ENCODE results near the gene ZNF883.

ZNF883 gene

DNA sequence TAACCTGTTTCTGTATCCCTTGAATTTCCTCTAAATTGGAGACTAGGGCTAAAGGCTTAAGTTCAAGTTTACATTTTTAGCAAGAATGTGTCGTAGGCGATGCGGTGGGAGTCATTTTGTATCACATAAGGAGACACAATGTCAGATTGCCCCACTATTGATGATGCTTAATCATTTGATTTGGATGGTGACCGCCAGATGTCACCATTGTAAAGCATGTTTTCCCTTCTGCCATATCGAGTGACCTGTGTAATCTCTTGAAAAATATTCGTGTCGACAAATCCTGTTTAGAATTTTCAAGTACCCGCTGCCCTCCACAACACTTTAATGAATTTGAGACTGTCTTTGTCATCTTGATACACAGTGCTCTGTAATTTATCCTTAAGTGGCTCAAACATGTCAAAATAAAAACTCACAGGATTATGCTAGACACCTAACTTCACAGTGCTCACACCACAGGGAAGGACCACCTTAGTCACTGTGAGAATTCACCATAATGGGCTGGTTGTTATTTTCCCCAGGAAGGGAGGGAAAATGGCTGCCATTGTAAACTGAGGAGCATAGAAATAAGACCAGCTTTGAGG lies 86.8 kb downstream of the ZNF883 start:
- DNase-seq (ENCODE audit: low spot score) = peak; percentile 69
- POLR2A ChIA-PET (ENCODE audit: low non-redundant PET) = no interaction called here
- TF ChIP-seq, protein P1, sequence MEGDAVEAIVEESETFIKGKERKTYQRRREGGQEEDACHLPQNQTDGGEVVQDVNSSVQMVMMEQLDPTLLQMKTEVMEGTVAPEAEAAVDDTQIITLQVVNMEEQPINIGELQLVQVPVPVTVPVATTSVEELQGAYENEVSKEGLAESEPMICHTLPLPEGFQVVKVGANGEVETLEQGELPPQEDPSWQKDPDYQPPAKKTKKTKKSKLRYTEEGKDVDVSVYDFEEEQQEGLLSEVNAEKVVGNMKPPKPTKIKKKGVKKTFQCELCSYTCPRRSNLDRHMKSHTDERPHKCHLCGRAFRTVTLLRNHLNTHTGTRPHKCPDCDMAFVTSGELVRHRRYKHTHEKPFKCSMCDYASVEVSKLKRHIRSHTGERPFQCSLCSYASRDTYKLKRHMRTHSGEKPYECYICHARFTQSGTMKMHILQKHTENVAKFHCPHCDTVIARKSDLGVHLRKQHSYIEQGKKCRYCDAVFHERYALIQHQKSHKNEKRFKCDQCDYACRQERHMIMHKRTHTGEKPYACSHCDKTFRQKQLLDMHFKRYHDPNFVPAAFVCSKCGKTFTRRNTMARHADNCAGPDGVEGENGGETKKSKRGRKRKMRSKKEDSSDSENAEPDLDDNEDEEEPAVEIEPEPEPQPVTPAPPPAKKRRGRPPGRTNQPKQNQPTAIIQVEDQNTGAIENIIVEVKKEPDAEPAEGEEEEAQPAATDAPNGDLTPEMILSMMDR (conservative IDR thresholded peaks at IDR 0.05; ENCODE audit: low read depth) = peak; percentile 70
- H3K27ac ChIP-seq = no peak overlapping the region
- CTCF ChIA-PET = interaction anchor here (0.7 to 1.0 kb wide), 5 partner anchors 13 to 187 kb away, joined by 3 to 5 read pairs (median 3); no protein-coding TSS in a partner anchor

DNA sequence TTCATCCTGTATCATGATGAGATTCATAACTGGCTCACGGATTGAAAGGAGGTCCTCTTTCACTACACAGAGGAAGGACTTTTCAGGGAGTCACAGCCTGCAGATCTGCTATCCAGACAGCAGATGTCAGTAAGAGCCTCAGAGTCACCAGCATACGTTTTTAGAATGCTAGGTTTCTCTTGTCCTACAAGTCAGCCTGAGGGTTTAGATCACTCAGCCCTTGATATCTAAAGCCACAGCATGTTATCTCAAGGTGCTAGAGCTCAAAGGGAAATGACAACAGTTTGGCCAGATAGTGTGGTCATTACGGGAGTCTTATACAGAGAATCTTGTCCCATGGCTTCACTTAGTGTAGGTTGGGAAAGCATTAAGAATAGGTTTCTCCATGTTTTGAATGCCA lies 90.4 kb downstream of the ZNF883 start:
- peak; percentile 29 for DNase-seq (ENCODE audit: low spot score)
- TF ChIP-seq, protein P1 (conservative IDR thresholded peaks at IDR 0.05; ENCODE audit: low read depth) = peak; percentile 45
- no peak overlapping the region for H3K27ac ChIP-seq
- POLR2A ChIA-PET (ENCODE audit: low non-redundant PET) = no interaction called here
- CTCF ChIA-PET = interaction anchor here (3.3 kb wide), 1 partner anchor 191 kb away, joined by 18 read pairs; no protein-coding TSS in a partner anchor

DNA sequence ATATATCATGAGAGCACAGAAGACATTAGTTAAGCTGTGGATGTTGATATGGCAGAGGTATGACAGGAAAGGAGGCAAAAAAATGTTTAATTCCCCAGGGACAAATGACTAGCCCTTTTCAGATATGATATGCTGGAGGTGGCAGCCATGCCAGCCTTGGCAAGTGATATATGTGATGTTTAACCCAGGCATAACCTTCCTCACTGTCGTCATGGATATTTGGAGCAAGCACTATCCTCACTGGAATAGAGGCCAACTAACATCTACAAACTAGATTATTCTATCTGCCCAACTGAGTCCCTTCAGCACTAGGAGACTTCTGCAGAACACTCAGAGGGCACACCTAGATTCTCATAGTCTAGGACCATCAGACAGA lies 94.0 kb downstream of the ZNF883 start:
- DNase-seq (ENCODE audit: low spot score) = no peak
- no peak overlapping the region for H3K27ac ChIP-seq
- TF ChIP-seq, protein P1 (conservative IDR thresholded peaks at IDR 0.05; ENCODE audit: low read depth) = no peak
- ChIA-PET POLR2A (ENCODE audit: low non-redundant PET) (no interaction called here), CTCF (interaction anchor here (0.5 to 1.1 kb wide), 6 partner anchors 15 to 376 kb away, joined by 3 to 5 read pairs (median 3); no protein-coding TSS in a partner anchor)

DNA sequence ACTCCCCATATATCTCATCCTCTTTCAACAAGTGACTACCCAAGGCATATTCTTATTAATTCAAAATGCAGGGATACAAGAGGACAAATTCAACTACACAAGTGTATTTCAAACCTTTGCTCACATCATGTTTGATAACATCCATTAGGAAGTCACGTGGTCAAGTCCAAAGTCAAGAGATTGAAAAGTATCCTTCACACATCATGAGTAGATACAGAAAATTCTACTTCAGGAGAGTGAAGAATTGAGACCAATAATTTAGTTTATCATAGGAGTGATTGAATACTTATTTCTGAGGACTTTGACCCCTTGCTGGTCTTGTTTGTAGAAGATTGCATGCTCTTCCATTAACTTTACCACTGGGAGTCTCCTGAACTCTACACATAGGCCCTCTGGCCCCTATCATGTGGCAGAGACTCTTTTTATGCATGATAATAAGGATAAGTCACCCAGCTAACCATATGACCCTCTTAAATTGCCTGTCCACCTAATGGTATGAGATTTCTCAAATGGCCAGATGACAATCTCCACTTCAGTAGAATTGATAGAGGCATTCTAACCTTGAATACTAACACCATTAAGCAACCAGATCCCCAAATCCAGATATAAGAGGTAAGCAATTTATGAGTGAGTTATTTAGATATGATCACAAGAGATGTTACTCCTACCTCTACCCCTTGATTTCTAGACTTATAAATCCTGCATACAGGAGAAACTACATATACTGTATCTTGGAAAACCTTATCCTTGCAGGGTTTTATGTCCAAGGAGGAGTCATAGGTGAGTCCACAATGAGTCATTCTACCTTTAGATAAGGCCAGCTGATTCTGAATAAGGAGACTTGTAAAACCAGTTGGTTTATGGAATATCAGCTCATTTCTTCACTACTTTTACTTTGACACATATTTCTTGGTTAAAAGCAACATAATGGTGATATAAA lies 94.7 kb downstream of the ZNF883 start:
- CTCF ChIA-PET = interaction anchor here (0.5 to 1.1 kb wide), 6 partner anchors 14 to 377 kb away, joined by 3 to 5 read pairs (median 3); no protein-coding TSS in a partner anchor
- TF ChIP-seq, protein P1 (conservative IDR thresholded peaks at IDR 0.05; ENCODE audit: low read depth) = no peak
- DNase-seq (ENCODE audit: low spot score) = peak; percentile 82
- H3K27ac ChIP-seq = no peak overlapping the region
- POLR2A ChIA-PET (ENCODE audit: low non-redundant PET) = no interaction called here

DNA sequence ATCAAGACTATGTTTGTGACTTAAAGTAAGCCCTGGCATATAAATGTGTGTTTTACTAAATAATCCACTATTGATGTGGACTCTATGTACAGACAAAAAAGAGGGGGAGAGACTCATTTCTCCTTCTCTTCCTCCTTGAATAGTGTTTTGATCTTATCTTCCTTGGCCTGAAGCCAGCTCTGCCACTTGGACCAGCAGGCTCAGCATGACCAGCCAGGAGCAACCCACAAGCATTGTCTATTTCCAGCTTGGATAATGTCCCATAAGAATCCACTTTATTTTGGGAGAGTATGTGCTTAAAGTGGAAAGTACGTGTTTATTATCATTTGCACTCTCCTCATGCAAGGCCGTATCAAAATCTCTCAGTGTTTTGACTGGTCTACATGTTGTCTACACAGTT lies 97.5 kb downstream of the ZNF883 start:
- ChIA-PET POLR2A (ENCODE audit: low non-redundant PET) (no interaction called here), CTCF (interaction anchor here (1.4 kb wide), 1 partner anchor 198 kb away, joined by 4 read pairs; no protein-coding TSS in a partner anchor)
- TF ChIP-seq, protein P1 (conservative IDR thresholded peaks at IDR 0.05; ENCODE audit: low read depth) = no peak
- no peak for DNase-seq (ENCODE audit: low spot score)
- H3K27ac ChIP-seq = no peak overlapping the region

DNA sequence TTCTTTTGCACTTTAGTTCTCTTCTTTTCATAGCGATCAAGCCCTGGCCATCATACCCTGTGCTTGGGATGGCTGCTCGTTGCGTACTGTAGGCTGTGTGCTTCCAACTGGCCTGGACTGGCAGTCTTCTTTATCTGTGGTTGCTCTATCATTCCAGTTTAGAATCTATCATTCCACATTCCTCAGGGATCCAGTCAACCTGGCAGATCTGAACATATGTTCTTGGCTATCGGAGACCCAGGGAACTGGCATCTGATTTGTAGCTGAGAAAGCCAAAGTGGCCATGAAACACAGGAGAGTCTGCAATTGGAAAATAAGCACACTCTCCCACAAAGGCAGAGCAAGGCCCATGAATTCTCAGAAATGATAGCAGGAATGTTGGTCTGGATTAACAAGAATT lies 98.7 kb downstream of the ZNF883 start:
- no peak overlapping the region for H3K27ac ChIP-seq
- CTCF ChIA-PET = interaction anchor here (0.7 to 0.9 kb wide), 2 partner anchors 10 to 13 kb away, joined by 3 read pairs; no protein-coding TSS in a partner anchor
- TF ChIP-seq, protein P1 (conservative IDR thresholded peaks at IDR 0.05; ENCODE audit: low read depth) = no peak
- POLR2A ChIA-PET (ENCODE audit: low non-redundant PET) = no interaction called here
- no peak for DNase-seq (ENCODE audit: low spot score)

All from RWPE1 (cell line).